A673 (cell line): Measurements from ENCODE around the gene CD180.

Experiments
- EZH2 ChIP-seq: fragments of 200-600 bp; sonication (generic); IDR thresholded peaks from 2 replicates; pipeline ENCODE4 v1.6.1; 2017; ENCODE audit warnings: borderline replicate concordance, low read depth, mild to moderate bottlenecking, mixed read lengths, antibody characterized with exemption, low read length; ENCODE audit not compliant: poor library complexity, severe bottlenecking
- TF ChIP-seq, protein P1 (sequence below): fragments of 300-800, 200-600 bp; sonication (generic); conservative IDR thresholded peaks from 2 replicates; pipeline ENCODE4 v1.5.1; 2017; ENCODE audit warnings: low read depth, mild to moderate bottlenecking, antibody characterized with exemption, low read length, moderate library complexity, mixed read lengths

GRCh38 chr5:67196537-67197059, at the start of gene CD180:
- TF ChIP-seq, protein P1, sequence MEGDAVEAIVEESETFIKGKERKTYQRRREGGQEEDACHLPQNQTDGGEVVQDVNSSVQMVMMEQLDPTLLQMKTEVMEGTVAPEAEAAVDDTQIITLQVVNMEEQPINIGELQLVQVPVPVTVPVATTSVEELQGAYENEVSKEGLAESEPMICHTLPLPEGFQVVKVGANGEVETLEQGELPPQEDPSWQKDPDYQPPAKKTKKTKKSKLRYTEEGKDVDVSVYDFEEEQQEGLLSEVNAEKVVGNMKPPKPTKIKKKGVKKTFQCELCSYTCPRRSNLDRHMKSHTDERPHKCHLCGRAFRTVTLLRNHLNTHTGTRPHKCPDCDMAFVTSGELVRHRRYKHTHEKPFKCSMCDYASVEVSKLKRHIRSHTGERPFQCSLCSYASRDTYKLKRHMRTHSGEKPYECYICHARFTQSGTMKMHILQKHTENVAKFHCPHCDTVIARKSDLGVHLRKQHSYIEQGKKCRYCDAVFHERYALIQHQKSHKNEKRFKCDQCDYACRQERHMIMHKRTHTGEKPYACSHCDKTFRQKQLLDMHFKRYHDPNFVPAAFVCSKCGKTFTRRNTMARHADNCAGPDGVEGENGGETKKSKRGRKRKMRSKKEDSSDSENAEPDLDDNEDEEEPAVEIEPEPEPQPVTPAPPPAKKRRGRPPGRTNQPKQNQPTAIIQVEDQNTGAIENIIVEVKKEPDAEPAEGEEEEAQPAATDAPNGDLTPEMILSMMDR = no peak
- no peak for TF ChIP-seq EZH2
